Cerebellar cortex (tissue), 1 donor: Measurements from ENCODE around the gene PLVAP.

Source experiments
- DNase-seq: peaks from one replicate; pipeline ENCODE4 v3.0.0-alpha.2; 2015; ENCODE audit warnings: low spot score

The PLVAP gene, protein sequence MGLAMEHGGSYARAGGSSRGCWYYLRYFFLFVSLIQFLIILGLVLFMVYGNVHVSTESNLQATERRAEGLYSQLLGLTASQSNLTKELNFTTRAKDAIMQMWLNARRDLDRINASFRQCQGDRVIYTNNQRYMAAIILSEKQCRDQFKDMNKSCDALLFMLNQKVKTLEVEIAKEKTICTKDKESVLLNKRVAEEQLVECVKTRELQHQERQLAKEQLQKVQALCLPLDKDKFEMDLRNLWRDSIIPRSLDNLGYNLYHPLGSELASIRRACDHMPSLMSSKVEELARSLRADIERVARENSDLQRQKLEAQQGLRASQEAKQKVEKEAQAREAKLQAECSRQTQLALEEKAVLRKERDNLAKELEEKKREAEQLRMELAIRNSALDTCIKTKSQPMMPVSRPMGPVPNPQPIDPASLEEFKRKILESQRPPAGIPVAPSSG

GRCh38 chr19:17376935-17377600, at the start of gene PLVAP:
Gene PLVAP (minus strand): TSS chr19:17377342. CDS start chr19:17377288, 54 bp downstream.
- no peak for DNase-seq

DNA sequence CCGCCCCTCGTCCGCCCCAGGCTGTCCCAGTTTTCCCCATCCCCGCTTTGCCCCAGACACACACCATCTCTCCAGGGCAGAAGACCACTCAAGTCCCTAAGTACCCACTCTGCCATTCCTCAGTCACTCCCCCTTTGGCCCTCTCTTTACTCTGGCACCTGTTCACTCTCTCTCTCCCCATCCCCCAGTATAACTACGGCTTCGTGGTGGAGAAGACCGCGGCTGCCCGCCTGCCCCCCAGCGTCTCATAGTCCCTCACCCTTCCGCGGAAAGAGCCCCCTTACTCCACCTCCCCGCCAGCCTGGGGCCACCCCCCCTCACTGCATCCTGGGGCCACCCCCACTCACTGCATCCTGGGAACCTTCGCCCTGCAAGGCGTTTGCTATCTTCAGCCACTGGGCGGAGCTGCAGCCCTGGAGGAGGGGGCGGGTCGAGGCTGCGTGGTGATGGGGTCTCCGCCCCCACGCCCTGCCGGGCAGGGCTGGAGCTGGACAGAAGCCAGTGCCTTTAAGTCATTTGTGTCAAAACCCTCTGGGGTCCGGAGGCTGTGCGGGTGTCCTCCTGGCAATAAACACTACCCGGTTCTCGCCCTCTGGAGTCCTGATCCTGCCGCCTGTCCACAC, 47.7 kb upstream of the PLVAP start:
- peak; percentile 50 for DNase-seq

DNA sequence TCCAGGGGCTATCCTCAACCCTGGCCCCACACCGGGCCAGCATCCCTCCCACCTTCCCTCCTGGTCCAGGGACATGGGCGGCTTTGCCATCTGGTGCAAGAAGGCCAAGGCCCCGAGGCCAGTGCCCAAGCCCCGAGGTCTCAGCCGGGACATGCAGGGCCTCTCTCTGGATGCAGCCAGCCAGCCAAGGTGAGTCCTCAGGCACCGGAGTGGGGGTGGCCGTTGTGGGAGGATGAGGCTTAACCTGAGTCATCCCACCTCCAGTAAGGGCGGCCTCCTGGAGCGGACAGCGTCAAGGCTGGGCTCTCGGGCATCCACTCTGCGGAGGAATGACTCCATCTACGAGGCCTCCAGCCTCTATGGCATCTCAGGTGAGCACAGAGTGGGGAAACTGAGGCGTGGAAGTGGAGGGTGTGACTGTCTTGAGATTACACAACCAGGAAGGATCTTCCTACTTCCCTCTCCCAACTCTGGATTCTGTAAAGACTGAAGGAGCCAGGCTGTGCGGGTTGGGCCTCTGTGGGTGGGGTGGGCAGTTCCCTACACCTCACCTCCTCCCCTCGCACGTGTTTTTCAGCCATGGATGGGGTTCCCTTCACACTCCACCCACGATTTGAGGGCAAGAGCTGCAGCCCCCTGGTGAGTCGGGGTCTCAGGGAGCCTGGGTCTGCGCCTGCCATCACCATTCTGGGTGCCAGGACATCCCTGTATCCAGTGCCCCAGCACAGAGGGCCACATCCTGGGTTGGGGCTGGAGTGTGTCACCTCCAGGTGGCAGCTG, 46.5 kb upstream of the PLVAP start:
- DNase-seq = no peak

DNA sequence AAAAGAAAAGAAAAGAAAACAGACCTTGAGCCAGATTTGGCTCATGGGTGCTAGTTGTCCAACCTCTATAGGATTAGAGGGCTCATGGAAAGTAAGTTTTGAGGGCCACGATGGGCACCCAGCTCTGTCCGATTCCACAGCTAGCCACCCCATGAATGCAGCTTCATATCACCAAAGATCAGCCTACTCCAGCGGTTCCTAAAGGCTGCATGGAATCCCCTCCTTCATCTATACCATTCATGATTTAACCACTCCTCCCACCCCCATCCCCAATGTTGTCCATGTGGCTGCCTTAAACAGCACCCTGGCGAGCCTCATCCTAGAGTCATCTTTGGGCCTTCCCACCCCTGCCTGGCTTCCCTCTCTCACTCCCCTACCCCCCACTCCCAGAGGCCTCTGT, 44.8 kb upstream of the PLVAP start:
- no peak for DNase-seq

DNA sequence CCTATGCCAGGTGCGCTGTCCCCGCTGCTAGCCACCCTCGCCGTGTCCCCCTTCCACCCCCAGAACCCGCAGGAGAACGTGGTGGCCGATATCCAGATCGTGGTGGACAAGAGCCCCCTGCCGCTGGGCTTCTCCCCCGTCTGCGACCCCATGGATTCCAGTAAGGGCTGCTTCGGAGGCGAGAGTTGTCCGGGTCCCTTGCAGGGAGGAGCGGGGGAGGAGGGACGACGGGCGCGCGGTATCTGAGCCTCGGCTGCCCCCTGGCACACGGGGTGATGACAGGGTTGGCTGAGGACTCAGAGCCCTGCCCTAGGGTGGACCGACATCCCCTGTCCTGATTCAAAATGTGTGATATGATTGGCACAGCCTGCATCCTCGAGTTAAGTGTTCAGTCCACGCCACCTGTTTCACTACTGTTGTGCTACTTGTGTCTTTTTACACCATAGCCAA, 43.4 kb upstream of the PLVAP start:
- no peak for DNase-seq

GRCh38 chr19:17419621-17420474, 42.7 kb upstream of the PLVAP start, which contains the start of gene MVB12A:
Gene MVB12A (plus strand): TSS chr19:17420047. CDS start chr19:17420136, 89 bp downstream.
- peak; percentile 99 for DNase-seq

DNA sequence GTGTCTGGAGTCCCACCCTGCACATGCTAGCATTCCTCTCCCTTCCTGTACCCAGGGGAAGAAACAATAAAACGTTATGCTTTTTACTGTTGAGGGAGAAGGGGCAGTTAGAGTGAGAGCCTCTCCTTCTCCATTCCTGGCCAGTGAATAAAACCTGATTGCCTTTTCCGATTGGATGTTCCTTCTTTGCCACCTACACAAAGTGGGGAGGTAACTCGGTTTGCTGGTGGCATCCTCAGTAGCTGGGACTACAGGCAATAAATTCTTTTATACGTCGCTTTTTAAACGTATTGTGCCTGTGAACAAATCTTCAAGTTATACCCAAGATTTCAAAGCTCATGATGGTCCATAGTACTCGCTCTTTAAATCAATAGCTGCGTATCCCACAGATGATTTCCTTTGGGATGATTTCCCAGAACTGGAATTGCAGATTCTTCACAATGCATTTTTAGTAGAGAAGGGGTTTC, 42.0 kb upstream of the PLVAP start:
- DNase-seq = no peak

DNA sequence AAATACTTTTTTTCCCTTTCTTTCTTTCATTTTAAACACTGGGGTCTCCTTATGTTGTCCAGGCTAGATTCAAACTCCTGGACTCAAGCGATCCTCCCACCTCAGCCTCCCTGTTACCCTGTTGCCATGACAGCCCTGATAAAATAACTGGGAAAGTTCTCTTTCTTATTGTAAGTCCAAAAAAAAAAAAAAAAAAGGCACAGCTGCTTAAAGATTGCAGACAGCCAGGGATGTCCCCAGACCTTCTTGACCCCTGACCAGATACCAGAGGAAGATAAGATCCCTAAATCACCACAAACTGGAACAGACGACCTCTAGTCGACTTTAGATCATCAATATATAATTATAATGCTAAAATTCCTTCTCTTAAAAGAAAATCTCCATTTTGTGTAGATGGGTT, 41.6 kb upstream of the PLVAP start:
- DNase-seq = no peak

DNA sequence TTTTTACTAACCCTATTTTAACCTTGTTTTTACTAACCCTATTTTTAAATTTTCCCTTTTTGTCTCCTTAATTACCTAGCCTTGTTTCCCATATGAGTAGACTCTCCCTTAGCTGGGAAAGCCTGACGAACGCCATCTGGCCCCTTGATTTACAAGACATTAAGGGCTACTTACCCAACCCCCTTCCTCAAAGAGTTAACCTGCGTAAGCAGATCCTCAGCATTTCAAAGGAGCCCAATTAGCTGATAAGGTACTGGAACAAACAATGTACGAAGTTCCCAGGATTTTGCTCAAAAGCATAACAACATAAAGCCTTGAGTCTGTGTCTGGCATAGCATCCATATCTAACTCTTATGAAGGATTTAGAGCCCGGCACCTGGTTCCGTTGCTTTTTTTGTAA, 38.0 kb upstream of the PLVAP start:
- DNase-seq = no peak

GRCh38 chr19:17414097-17414496, 37.0 kb upstream of the PLVAP start:
- DNase-seq = no peak

DNA sequence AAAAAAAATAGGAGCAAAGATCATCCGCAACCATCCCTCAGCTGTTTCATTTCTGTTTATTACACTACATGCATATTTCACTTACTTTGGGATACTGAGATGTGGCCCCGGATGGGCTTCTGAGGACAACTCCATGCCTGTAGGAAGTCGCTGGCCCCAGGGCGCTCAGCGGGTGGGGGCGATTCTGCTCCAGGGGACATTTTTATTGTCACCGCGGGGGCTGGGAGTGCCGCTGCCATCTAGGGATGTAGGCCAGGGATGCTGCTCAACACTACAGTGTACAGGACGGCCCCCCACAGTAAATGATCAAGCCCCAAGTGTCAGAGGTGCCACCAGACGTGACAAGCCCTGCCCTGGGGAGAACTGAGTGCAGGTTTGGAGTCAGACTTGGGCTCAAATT, 34.7 kb upstream of the PLVAP start:
- no peak for DNase-seq

DNA sequence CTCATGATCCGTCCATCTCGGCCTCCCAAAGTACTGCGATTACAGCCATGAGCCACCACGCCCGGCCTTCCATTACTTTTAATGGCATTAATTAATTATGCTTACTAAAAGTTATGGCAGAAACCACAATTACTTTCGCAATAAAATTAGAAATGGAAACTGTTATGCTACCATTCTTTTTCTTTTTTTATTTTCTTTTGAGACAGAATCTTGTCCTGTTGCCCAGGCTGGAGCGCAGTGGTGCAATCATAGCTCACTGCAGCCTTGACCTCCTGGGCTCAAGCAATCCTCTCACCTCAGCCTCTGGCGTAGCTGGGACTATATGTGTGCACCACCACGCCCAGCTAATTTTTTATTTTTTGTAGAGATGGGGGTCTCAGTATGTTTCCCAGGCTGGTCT, 32.8 kb upstream of the PLVAP start:
- DNase-seq = no peak

DNA sequence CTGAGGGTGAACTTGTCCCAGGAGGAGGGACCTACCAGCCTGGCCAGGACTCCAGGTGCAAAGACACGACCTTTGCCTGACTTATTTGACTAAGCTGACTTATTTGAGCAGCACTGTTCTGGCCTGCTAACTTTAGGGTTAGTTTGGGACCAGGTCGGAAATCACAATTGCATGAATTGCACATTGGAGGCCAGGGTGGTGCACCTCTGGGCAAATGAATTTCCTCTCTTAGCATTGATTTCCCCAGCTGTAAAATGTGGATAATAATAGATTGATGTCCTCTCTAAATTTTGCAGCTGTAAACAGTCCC, 29.7 kb upstream of the PLVAP start:
- DNase-seq = no peak

GRCh38 chr19:17406046-17406886, 29.1 kb upstream of the PLVAP start:
- no peak for DNase-seq

- peak; percentile 81 for DNase-seq
Measured at GRCh38 chr19:17405250-17406045, 28.3 kb upstream of the PLVAP start, which contains the start of gene BST2. Gene BST2 (minus strand): TSS chr19:17405630. CDS start chr19:17405575, 55 bp downstream.

- DNase-seq = no peak
Measured at GRCh38 chr19:17404621-17405249, 27.6 kb upstream of the PLVAP start.

- DNase-seq = no peak
Measured at GRCh38 chr19:17404015-17404414, 26.9 kb upstream of the PLVAP start.

DNA sequence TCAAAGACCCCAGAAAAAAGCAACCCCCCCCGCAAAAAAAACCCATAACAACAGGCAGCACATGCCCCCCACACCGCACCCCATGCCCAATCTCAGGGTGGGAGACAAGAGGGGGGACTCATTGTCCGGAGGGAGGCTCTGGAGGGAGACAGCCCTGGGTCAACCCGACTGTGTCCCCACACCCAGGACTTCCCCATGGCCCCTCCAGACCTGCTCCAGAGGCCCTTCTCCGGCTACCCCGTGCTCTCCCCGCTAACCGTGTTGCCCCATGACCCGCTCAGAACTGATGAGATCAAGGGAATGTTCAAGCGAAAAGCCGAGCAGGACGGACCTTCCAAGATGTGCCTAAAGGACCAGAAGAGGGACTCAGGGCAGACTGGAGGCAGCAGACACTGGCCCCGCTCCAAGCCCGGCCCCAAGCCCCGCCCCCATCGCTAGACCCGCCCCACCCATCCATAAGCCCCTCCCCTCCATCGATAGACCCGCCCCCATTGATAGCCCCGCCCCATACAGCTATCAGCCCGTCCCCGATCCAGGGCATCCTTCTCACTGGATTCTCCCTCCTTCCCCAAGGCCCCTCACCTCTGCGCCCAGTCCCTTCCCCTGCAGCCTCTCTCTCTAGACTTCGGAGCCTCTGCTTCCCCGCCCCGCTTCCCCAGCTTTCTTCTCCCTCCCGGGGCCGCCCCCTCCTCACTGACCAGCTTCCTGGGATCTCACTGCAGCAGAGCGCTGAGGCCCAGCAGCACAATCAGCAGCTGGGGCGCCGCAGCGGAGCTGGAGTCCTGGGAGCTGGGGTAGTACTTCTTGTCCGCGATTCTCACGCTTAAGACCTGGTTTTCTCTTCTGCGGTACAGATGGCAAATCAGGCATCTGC, 26.1 kb upstream of the PLVAP start:
- peak; percentile 63 for DNase-seq
